ENCODE data around the gene TMEM107.

DNA sequence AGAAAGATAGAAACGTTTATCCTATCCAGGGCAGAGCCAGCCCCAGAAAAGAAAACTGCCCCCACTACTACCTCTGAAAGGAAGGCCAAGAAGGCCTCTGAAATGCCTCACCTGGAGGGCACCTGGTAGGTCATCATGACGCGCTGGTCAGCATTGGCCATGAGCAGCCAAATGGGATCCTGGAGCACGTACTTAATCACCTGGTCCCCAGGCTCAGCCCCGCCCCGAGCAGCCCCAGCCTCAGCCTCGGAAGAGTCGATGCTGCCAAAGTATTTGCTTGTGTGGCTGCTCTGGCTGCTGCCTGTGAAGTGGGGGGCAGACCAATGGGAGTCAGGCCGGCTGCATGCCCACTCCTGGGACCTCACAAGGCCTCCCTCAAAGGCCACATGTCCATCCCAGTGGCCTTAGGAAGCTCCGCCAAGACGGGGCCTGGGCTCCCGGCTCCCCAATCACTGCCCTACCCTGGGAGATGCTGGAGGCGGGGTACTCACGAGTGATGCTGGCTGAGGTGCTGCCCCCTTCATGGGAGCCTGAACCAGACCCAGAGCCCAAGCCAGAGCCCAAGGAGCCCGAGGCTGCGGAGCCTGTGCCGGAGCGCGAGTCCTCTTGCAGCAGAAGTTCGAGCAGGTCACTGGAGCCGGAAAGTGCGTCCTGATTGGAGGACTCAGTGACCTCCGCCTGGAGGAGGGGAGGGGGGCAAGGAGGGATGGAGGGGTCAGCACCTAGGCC, 33.9 kb downstream of the TMEM107 start:
- TF ChIP-seq TAF1 (IDR thresholded peaks at IDR 0.05; ENCODE audit: low read depth, low read length) (no peak), POLR2A (IDR thresholded peaks at IDR 0.05; ENCODE audit: low read depth, low read length) (no peak), PAX5 (IDR thresholded peaks at IDR 0.05; ENCODE audit: insufficient read depth, low read length, severe bottlenecking) (no peak)
